A549 treated with Hydrocortisone at 1 μM for 4 hours (cell line): ENCODE measurements around the gene USP46. TPM values are rescaled to one million over a fixed set of nuclear protein-coding genes. Genes with fewer than 3 reads are reported as not detected.

Experiments used
- total RNA-seq: library from RNA; stranded (reverse); fragments of 200-300 nt; extraction: Qiagen RNA extraction; gene quantifications from 5 replicates; pipeline ENCODE4 v1.2.3, GENCODE V29; 2022

USP46 gene
- 6.6 to 8.3 TPM (median 8.0 TPM) in 5 replicates for total RNA-seq

GRCh38 chr4:52659001-52659721, at the start of gene USP46:
Gene USP46, minus strand, starts transcription at chr4:52659301. Its CDS starts 151 bp downstream, at chr4:52659150.

Other genes starting within 250 kb of the USP46 start
- 0.32 to 0.78 TPM (median 0.56 TPM) in 5 replicates for gene ERVMER34-1, start 92.1 kb upstream of the USP46 start, total RNA-seq
- 0.07 to 0.10 TPM (median 0.09 TPM) in 4 of 5 replicates, not detected in the other for gene RASL11B, start 203.0 kb upstream of the USP46 start, total RNA-seq